GM23338 (cell line): ENCODE measurements around the gene ZFP36. TPM values are rescaled to one million over a fixed set of nuclear protein-coding genes. Genes with fewer than 3 reads are reported as not detected.

Source experiments
- ATAC-seq: fragments of 200-7000 bp; cut with Tn5 transposase; 3 replicates; pipeline ENCODE4 v1.9.1; 2020
- DNase-seq: peaks from one replicate; pipeline ENCODE4 v3.0.0-alpha.2; 2015; ENCODE audit warnings: low spot score
- H2AFZ ChIP-seq: fragments of 200-600 bp; sonication (generic); 2 replicates; pipeline ENCODE4 v1.8.0; 2016; ENCODE audit warnings: antibody characterized with exemption, mild to moderate bottlenecking, moderate library complexity
- H3F3A ChIP-seq: fragments of 200-600 bp; sonication (generic); replicated peaks from 2 replicates; pipeline ENCODE4 v1.8.0; 2017; ENCODE audit warnings: antibody characterized with exemption, mixed run types, low read depth
- H3K27ac ChIP-seq: fragments of 200-600 bp; sonication (generic); 2 replicates; pipeline ENCODE4 v1.6.1; 2016; ENCODE audit warnings: low read depth
- H3K27me3 ChIP-seq: fragments of 200-600 bp; sonication (generic); 2 replicates; pipeline ENCODE4 v1.8.0; 2016; ENCODE audit warnings: mild to moderate bottlenecking, mixed run types, moderate library complexity; ENCODE audit not compliant: insufficient read depth
- H3K36me3 ChIP-seq: fragments of 200-600 bp; sonication (generic); 2 replicates; pipeline ENCODE4 v1.8.0; 2016; ENCODE audit warnings: mild to moderate bottlenecking; ENCODE audit not compliant: insufficient read depth
- H3K4me1 ChIP-seq: fragments of 200-600 bp; sonication (generic); 2 replicates; pipeline ENCODE4 v1.8.0; 2016; ENCODE audit warnings: mild to moderate bottlenecking, moderate library complexity; ENCODE audit not compliant: insufficient read depth
- H3K4me2 ChIP-seq: fragments of 200-600 bp; sonication (generic); 2 replicates; pipeline ENCODE4 v1.7.1; 2017; ENCODE audit warnings: mixed run types
- H3K4me3 ChIP-seq: fragments of 200-600 bp; sonication (generic); 2 replicates; pipeline ENCODE4 v1.6.1; 2016; ENCODE audit warnings: mixed run types
- H3K79me2 ChIP-seq: fragments of 200-600 bp; sonication (generic); replicated peaks from 2 replicates; pipeline ENCODE4 v1.8.0; 2017; ENCODE audit warnings: mild to moderate bottlenecking; ENCODE audit not compliant: insufficient read depth
- H3K9me2 ChIP-seq: fragments of 200-600 bp; sonication (generic); 2 replicates; pipeline ENCODE4 v1.8.0; 2017; ENCODE audit not compliant: insufficient read depth
- H4K20me1 ChIP-seq: fragments of 200-600 bp; sonication (generic); replicated peaks from 2 replicates; pipeline ENCODE4 v1.8.0; 2017; ENCODE audit warnings: mild to moderate bottlenecking; ENCODE audit not compliant: insufficient read depth
- H3K27ac Mint-ChIP-seq: 2 replicates; pipeline ENCODE4 v1.8.0; 2020; ENCODE audit warnings: inconsistent platforms, mild to moderate bottlenecking, moderate library complexity, mixed read lengths
- H3K27me3 Mint-ChIP-seq: 3 replicates; pipeline ENCODE4 v1.8.0; 2022; ENCODE audit warnings: low read depth, mild to moderate bottlenecking, moderate library complexity, mixed read lengths, inconsistent platforms; ENCODE audit not compliant: insufficient read depth, poor library complexity
- H3K36me3 Mint-ChIP-seq: 3 replicates; pipeline ENCODE4 v1.8.0; 2021; ENCODE audit warnings: low read depth, mild to moderate bottlenecking, inconsistent platforms, moderate library complexity, mixed read lengths
- H3K4me1 Mint-ChIP-seq: 3 replicates; pipeline ENCODE4 v1.8.0; 2020; ENCODE audit warnings: mild to moderate bottlenecking, inconsistent platforms, mixed read lengths
- H3K4me3 Mint-ChIP-seq: 3 replicates; pipeline ENCODE4 v1.8.0; 2021; ENCODE audit warnings: moderate library complexity, mild to moderate bottlenecking, inconsistent platforms, mixed read lengths
- H3K9me3 Mint-ChIP-seq: 3 replicates; pipeline ENCODE4 v1.8.0; 2020; ENCODE audit warnings: moderate library complexity, mild to moderate bottlenecking, inconsistent platforms, mixed read lengths
- CREB1 ChIP-seq: fragments of 250-450 bp; sonication (Bioruptor Pico); IDR thresholded peaks from 2 replicates; pipeline ENCODE4 v1.5.0; 2020; ENCODE audit warnings: low read depth, mild to moderate bottlenecking, moderate library complexity
- EZH2 ChIP-seq: fragments of 200-600 bp; sonication (generic); IDR thresholded peaks from one replicate; pipeline ENCODE4 v1.8.0; 2017; ENCODE audit warnings: antibody characterized with exemption, mild to moderate bottlenecking, low read depth; ENCODE audit not compliant: unreplicated experiment
- EZH2phosphoT487 ChIP-seq: fragments of 200-600 bp; sonication (generic); IDR thresholded peaks from one replicate; pipeline ENCODE4 v1.8.1; 2018; ENCODE audit warnings: antibody characterized with exemption; ENCODE audit not compliant: unreplicated experiment
- NANOG ChIP-seq: IDR thresholded peaks from 2 replicates; pipeline ENCODE4 v1.6.1; 2016; ENCODE audit warnings: antibody characterized with exemption, borderline replicate concordance
- POLR2AphosphoS5 ChIP-seq: IDR thresholded peaks from 2 replicates; pipeline ENCODE4 v1.6.1; 2016; ENCODE audit warnings: antibody characterized with exemption, low read depth
- REST ChIP-seq: IDR thresholded peaks from one replicate; pipeline ENCODE4 v1.6.1; 2018; ENCODE audit warnings: antibody characterized with exemption; ENCODE audit not compliant: unreplicated experiment
- STAT1 ChIP-seq: IDR thresholded peaks from one replicate; pipeline ENCODE4 v1.6.1; 2016; ENCODE audit warnings: antibody characterized with exemption; ENCODE audit not compliant: unreplicated experiment
- ZNF114 ChIP-seq: fragments of 250-450 bp; sonication (Bioruptor Pico); IDR thresholded peaks from 2 replicates; pipeline ENCODE4 v1.5.0; 2020; ENCODE audit warnings: mild to moderate bottlenecking, moderate library complexity
- ZNF331 ChIP-seq: fragments of 250-450 bp; sonication (Bioruptor Pico); IDR thresholded peaks from 2 replicates; pipeline ENCODE4 v1.5.0; 2020; ENCODE audit warnings: low read depth, mild to moderate bottlenecking, moderate library complexity
- ZNF462 ChIP-seq: fragments of 250-450 bp; sonication (Bioruptor Pico); IDR thresholded peaks from 2 replicates; pipeline ENCODE4 v1.5.0; 2020; ENCODE audit warnings: mild to moderate bottlenecking, moderate library complexity
- polyA plus RNA-seq: library from polyadenylated mRNA; unstranded; fragments of >200 nt; fragmentation: Nextera tagmentation; extraction: Ambion mirVana; gene quantifications from 2 replicates; pipeline ENCODE4 v1.2.1, GENCODE V29; 2016
- total RNA-seq: library from RNA; depleted of rRNA; stranded (reverse); fragments of >200 nt; shearing (Covaris generic); gene quantifications from 2 replicates; pipeline ENCODE4 v1.2.3, GENCODE V29; 2014

The ZFP36 gene
- total and polyA plus RNA-seq, 2 experiments from 2014 or later: 9.5 to 27.5 TPM

DNA sequence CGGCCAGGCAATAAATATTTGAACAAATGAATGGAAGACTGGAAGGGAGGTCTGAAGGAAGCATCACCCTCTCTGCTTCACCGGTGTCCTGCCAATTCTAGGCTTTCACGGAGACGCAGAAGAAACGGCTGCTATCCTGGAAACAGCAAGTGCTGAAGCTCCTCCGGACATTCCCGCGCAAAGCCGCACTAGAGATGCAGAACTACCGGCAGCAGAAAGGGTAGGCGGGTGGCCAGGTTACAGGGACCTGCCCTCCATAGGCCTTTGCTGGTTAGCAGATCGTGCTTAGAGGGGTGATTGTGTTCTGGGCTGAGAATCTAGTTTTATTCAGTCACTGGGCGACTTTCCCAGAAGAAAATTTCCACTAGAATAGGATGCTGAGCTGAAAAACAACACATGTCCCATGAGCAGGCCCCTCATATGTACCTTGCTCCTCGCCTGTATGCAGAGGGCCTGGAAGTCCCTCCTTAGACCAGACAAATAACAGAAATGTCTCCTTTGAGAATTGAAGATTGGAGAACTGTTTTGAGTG, 26.7 kb upstream of the ZFP36 start:
- peaks cover 29% of the 10 kb centered on the region for H3K36me3 ChIP-seq
- Mint-ChIP-seq H3K27me3 (peaks cover 8% of the 10 kb centered on the region), H3K4me3 (no peak overlapping the region), H3K9me3 (no peaks in the 10 kb centered on the region), H3K27ac (no peak overlapping the region), H3K4me1 (peaks cover 3% of the 10 kb centered on the region; the same call in 2 of the 3 replicates), H3K36me3 (peaks cover 76% of the 10 kb centered on the region)
- H3K27me3 ChIP-seq: no peaks in the 10 kb centered on the region
- no peak overlapping the region for H3K27ac ChIP-seq
- peaks cover 13% of the 10 kb centered on the region for H4K20me1 ChIP-seq
- DNase-seq: no peak
- H3K9me2 ChIP-seq: no peaks in the 10 kb centered on the region
- no peak overlapping the region for H3K4me2 ChIP-seq
- H3K4me3 ChIP-seq: no peak overlapping the region
- peaks cover 2% of the 10 kb centered on the region; the same call in 1 of the 2 replicates for H3K4me1 ChIP-seq
- H2AFZ ChIP-seq: no peak overlapping the region
- H3K79me2 ChIP-seq: no peaks in the 10 kb centered on the region
- no peaks in the 10 kb centered on the region for H3F3A ChIP-seq
- no peak for ATAC-seq
- no peak for TF ChIP-seq ZNF114 (CRISPR knock-in tag)
- TF ChIP-seq POLR2AphosphoS5: no peak

- no peaks in the 10 kb centered on the region for H3K79me2 ChIP-seq
- no peak overlapping the region for H3K27ac ChIP-seq
- H3K9me3 Mint-ChIP-seq: no peaks in the 10 kb centered on the region
- no peak overlapping the region for H3K4me3 ChIP-seq
- DNase-seq (no peak), ATAC-seq (no peak)
- H3K9me2 ChIP-seq: no peaks in the 10 kb centered on the region
- H3K27me3 Mint-ChIP-seq: peaks cover 17% of the 10 kb centered on the region
- peaks cover 16% of the 10 kb centered on the region for H4K20me1 ChIP-seq
- no peaks in the 10 kb centered on the region for H3K27me3 ChIP-seq
- H3F3A ChIP-seq: peaks cover 4% of the 10 kb centered on the region; the same call in 1 of the 2 replicates
- H2AFZ ChIP-seq: no peak overlapping the region
- peaks cover 79% of the 10 kb centered on the region for H3K36me3 Mint-ChIP-seq
- no peak overlapping the region for H3K27ac Mint-ChIP-seq
- peaks cover 6% of the 10 kb centered on the region; the same call in 1 of the 2 replicates for H3K4me1 ChIP-seq
- H3K36me3 ChIP-seq: peaks cover 32% of the 10 kb centered on the region
- peaks cover 11% of the 10 kb centered on the region for H3K4me1 Mint-ChIP-seq
- H3K4me3 Mint-ChIP-seq: no peak overlapping the region; the same call in 2 of the 3 replicates
- H3K4me2 ChIP-seq: no peak overlapping the region
- TF ChIP-seq REST: no peak
- TF ChIP-seq ZNF331 (CRISPR knock-in tag): no peak
- no peak for TF ChIP-seq ZNF114 (CRISPR knock-in tag)
- TF ChIP-seq STAT1: no peak
- no peak for TF ChIP-seq EZH2phosphoT487
- no peak for TF ChIP-seq NANOG
- TF ChIP-seq ZNF462 (CRISPR knock-in tag): no peak
- no peak for TF ChIP-seq EZH2
- no peak for TF ChIP-seq CREB1 (CRISPR knock-in tag)
- TF ChIP-seq POLR2AphosphoS5: no peak
Measured at GRCh38 chr19:39380521-39381502, 25.8 kb upstream of the ZFP36 start.
